ENCODE results near the gene FCGR3A.
"Not testable (repeated sequence)": the region's sequence is repeated elsewhere in the genome, so short reads cannot be mapped to it uniquely, and the experiment has no call there.

Gene FCGR3A

DNA sequence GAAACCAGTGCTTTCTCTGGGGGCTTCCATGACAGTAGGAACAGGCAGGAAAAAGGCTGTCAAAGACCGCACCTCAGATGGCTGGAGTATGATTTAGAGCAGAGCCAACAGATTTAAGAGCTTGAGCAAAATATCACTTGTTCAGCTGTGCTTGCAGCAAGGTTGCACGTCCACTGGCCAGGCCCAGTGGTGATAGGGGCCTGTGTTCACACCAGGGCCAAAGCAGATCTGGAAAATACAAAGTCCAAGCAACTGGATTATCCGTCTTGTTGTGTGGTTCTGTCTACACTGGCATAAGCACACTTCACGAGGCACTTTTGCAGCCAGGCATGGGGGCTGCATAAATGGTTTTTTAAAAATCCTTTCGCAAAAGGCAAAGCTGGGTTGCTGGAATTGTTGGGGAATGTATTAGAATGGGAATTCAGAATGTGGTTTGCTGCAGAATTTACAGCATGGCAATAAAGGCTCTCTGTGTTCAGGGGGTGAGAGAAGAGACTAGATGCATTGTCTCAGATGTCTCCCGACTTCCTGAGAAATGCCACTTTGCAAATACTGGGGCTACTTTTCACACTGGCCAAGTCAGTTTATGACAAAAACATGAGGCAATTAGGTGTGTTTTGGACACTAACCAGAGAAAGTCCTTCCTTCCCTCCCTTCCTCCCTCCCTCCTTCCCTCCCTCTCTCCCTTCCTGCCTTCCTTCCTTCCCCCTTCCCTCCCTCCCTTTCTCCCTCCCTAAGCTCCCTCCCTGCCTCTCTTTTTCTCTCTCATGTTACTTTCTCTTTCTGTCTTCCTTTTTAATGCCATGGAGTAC is 36.8 kb downstream of the FCGR3A start:
- H3K27me3 Mint-ChIP-seq (ENCODE audit: low read depth); H3K36me3 Mint-ChIP-seq (ENCODE audit: low read depth); H3K4me3 Mint-ChIP-seq; H3K9me3 Mint-ChIP-seq: not testable (repeated sequence)
- H3K4me1 Mint-ChIP-seq, result peaks cover 20% of the 10 kb centered on the region
- H3K27ac Mint-ChIP-seq, result peak overlapping the region in 2 of 3 experiments; percentile 67 to 86

DNA sequence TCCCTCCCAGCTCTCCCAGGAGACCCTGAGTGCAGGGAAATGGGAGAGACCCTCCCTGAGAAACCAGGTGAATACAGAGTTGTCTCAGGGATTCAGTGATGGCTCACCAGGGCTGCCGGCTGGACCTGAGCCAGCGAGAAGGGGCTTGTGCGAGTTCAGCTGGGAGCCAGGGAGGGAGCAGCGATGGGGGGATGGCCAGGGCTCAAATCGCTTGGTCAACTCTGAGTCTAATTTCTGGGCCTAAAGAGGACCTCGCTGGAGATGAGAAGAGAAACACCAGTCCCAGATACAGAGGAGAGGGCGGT is 37.9 kb downstream of the FCGR3A start:
- Mint-ChIP-seq H3K4me1 (peaks cover 24% of the 10 kb centered on the region), H3K9me3 (no peaks in the 10 kb centered on the region), H3K27ac (peak overlapping the region in 2 of 3 experiments; percentile 18 to 25), H3K4me3 (no peak overlapping the region), H3K36me3 (ENCODE audit: low read depth) (no peaks in the 10 kb centered on the region), H3K27me3 (ENCODE audit: low read depth) (no peaks in the 10 kb centered on the region)
- TF ChIP-seq, protein P1, sequence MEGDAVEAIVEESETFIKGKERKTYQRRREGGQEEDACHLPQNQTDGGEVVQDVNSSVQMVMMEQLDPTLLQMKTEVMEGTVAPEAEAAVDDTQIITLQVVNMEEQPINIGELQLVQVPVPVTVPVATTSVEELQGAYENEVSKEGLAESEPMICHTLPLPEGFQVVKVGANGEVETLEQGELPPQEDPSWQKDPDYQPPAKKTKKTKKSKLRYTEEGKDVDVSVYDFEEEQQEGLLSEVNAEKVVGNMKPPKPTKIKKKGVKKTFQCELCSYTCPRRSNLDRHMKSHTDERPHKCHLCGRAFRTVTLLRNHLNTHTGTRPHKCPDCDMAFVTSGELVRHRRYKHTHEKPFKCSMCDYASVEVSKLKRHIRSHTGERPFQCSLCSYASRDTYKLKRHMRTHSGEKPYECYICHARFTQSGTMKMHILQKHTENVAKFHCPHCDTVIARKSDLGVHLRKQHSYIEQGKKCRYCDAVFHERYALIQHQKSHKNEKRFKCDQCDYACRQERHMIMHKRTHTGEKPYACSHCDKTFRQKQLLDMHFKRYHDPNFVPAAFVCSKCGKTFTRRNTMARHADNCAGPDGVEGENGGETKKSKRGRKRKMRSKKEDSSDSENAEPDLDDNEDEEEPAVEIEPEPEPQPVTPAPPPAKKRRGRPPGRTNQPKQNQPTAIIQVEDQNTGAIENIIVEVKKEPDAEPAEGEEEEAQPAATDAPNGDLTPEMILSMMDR (IDR thresholded peaks at IDR 0.05; ENCODE audit: unreplicated experiment in 3 of 3), result no peak

DNA sequence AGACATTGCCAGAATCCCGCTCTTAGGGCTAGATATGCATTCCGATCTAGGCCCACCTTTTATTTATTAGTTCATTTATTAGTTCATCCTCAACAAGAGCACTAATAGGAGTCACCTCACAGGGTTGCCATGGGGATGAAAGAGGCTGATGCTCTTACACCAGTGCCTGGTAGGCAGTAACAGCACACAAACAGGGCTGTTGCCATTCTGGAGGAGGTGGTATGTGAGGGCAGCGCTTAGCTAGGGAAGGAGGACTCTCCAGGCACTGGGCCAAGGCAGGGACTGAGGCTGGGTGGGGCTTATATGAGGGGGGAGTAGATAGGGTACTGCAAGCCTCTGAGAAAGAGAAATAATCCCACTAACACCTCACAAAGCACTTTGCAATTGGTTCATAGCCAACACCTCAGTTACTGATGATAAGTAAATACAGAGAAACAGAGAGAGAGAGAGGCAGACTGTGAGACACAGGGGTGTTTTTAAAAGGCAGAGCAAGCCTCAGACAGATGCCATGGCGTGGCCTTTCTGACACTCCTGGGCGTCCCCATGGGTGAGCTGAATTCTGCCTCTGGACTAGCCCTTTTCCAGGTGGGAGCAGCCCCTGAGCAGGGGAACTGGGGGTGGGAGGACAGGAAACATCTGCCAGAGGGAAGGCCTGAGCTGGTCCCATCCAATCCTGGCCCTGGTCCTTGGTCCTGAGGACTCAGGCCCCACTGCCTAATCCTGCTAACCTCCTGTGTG is 38.4 kb downstream of the FCGR3A start:
- peak overlapping the region in 2 of 3 experiments; percentile 77 to 84 for H3K27ac Mint-ChIP-seq
- peaks cover 29% of the 10 kb centered on the region for H3K4me1 Mint-ChIP-seq
- no peaks in the 10 kb centered on the region for H3K27me3 Mint-ChIP-seq (ENCODE audit: low read depth)
- H3K4me3 Mint-ChIP-seq, result no peak overlapping the region
- TF ChIP-seq, protein P1 (IDR thresholded peaks at IDR 0.05; ENCODE audit: unreplicated experiment in 3 of 3), result no peak
- H3K36me3 Mint-ChIP-seq (ENCODE audit: low read depth), result no peaks in the 10 kb centered on the region
- no peaks in the 10 kb centered on the region for H3K9me3 Mint-ChIP-seq

DNA sequence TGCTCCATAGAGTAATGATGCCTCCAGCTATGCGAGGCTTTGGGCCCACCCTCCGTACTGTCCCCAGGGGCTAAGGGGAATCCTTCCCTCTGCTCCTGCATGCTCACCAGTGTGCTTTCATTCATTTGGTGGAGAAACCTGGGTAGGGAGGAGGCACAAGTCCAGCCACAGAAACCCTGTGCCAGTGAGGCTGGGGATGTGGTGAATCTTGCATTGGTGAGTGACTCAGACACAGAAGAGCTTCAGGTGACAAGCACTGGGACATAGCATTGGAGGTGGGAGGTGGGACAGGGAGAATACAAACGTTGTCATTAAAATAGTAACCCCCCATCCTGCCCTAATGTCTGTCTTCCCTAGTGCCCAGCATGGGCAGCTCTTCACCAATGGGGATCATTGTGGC is 39.1 kb downstream of the FCGR3A start:
- no peaks in the 10 kb centered on the region for H3K9me3 Mint-ChIP-seq
- H3K36me3 Mint-ChIP-seq (ENCODE audit: low read depth), result no peaks in the 10 kb centered on the region
- TF ChIP-seq, protein P1 (IDR thresholded peaks at IDR 0.05; ENCODE audit: unreplicated experiment in 3 of 3), result no peak
- peaks cover 4% of the 10 kb centered on the region for H3K27me3 Mint-ChIP-seq (ENCODE audit: low read depth)
- no peak overlapping the region for H3K4me3 Mint-ChIP-seq
- peaks cover 29% of the 10 kb centered on the region for H3K4me1 Mint-ChIP-seq
- no peak overlapping the region for H3K27ac Mint-ChIP-seq

DNA sequence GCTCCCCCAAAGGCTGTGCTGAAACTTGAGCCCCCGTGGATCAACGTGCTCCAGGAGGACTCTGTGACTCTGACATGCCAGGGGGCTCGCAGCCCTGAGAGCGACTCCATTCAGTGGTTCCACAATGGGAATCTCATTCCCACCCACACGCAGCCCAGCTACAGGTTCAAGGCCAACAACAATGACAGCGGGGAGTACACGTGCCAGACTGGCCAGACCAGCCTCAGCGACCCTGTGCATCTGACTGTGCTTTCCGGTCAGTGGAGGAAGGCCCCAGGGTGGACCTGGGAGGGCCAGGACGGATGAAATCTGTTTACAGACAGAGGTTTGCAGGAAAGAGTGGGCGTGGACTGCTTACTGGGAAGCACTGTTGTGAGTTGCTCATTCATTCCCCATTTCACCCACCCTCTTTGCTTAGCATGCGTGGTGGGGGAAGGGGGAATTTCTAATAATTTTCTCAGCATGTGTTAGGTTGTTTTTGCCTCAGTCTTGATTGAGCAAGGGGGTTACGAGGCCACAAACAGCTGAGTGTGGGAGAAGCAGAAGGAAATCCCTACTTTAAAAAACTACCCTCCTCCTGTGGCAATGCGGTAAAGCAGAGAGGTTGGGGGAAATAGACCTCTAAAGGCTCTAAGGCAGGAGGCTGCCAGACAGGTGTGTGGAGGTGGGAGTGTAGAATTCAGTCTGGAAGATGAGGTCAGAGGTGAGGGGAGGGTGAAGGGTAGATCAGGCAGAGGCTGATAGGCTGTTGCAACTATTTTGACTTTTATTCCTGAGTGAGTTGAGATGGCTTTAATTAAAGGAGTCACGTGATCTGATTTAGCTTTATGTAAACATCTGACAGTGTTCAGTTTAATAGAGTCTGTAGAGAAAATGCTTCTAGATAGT is 43.0 kb downstream of the FCGR3A start:
- TF ChIP-seq, protein P1 (IDR thresholded peaks at IDR 0.05; ENCODE audit: unreplicated experiment in 3 of 3), result no peak
- peak overlapping the region; percentile 16 to 78 (median 38) for H3K27ac Mint-ChIP-seq
- peaks cover 10% of the 10 kb centered on the region for H3K27me3 Mint-ChIP-seq (ENCODE audit: low read depth)
- H3K4me1 Mint-ChIP-seq, result peaks cover 17% of the 10 kb centered on the region
- H3K9me3 Mint-ChIP-seq, result no peaks in the 10 kb centered on the region
- no peak overlapping the region for H3K4me3 Mint-ChIP-seq
- H3K36me3 Mint-ChIP-seq (ENCODE audit: low read depth), result no peaks in the 10 kb centered on the region

DNA sequence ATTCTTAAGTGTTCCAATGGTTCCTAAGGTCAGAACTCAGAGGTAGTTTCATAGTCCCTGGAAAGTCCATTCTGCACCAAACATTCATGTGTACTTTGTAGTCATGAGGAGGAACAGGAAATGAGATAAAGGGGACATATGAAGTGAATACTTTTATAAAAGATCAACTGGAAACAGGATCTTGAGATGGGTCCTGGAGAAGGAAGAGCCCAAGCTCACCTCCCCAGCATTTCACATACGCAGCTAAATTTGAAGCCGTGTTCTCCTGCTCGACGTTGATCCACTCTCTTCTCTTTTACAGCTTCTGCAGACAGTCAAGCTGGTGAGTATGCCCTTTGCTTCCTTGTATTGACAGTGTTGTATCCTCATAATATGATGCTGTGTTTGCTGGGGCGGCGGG is 43.9 kb downstream of the FCGR3A start:
- Mint-ChIP-seq H3K4me3 (no peak overlapping the region), H3K4me1 (peaks cover 9% of the 10 kb centered on the region), H3K36me3 (ENCODE audit: low read depth) (no peaks in the 10 kb centered on the region), H3K27ac (no peak overlapping the region), H3K27me3 (ENCODE audit: low read depth) (peaks cover 18% of the 10 kb centered on the region), H3K9me3 (no peaks in the 10 kb centered on the region)
- TF ChIP-seq, protein P1 (IDR thresholded peaks at IDR 0.05; ENCODE audit: unreplicated experiment in 3 of 3), result no peak

Measured in nephron (organoid).